Vagina (tissue), 2 donors: ENCODE measurements around the gene TULP1. TPM values are rescaled to one million over a fixed set of nuclear protein-coding genes. Genes with fewer than 3 reads are reported as not detected.

Experiments
- DNase-seq, 2 donors: peaks; one replicate each; pipeline ENCODE4 v3.0.0-alpha.2; 2017; ENCODE audit errors: extremely low spot score in 2 of 2
- H3K27ac ChIP-seq: fragments of 200-600 bp; sonication (generic); one replicate; pipeline ENCODE4 v1.5.1; 2019
- H3K27me3 ChIP-seq: fragments of 200-600 bp; sonication (generic); one replicate; pipeline ENCODE4 v1.5.1; 2019
- H3K36me3 ChIP-seq, 2 donors: fragments of 200-600 bp; sonication (generic); one replicate each; pipeline ENCODE4 v1.5.1; 2017 to 2019
- H3K4me1 ChIP-seq: fragments of 200-600 bp; sonication (generic); one replicate; pipeline ENCODE4 v1.5.1; 2019
- H3K4me3 ChIP-seq, 2 donors: fragments of 200-600 bp; sonication (generic); 1 replicate in 1 of 2; 2 replicates in 1 of 2; pipeline ENCODE4 v1.5.1; 2016 to 2019
- H3K9me3 ChIP-seq: fragments of 200-600 bp; sonication (generic); one replicate; pipeline ENCODE4 v1.5.1; 2019
- POLR2A ChIP-seq, 2 donors: fragments of 450-650 bp; IDR thresholded peaks; one replicate each; pipeline ENCODE4 v1.6.1; 2017; ENCODE audit warnings: antibody characterized with exemption in 2 of 2, mild to moderate bottlenecking in 2 of 2, moderate library complexity in 2 of 2
- POLR2AphosphoS5 ChIP-seq, 2 donors: sonication (generic); formaldehyde crosslinking; IDR thresholded peaks; one replicate each; pipeline ENCODE4 v1.9.0; 2017; ENCODE audit warnings: antibody characterized with exemption in 2 of 2, mild to moderate bottlenecking in 2 of 2, low read depth in 1 of 2; ENCODE audit not compliant: insufficient read depth in 1 of 2
- intact Hi-C: fragments of 100-400 bp; cut with DNase I; formaldehyde crosslinking; loops from one replicate; pipeline ENCODE4 v1.15.1; 2023
- total RNA-seq: library from RNA; depleted of rRNA; stranded (reverse); fragments of >200 nt; gene quantifications from one replicate; pipeline ENCODE4 v1.2.3, GENCODE V29; 2016
- TF ChIP-seq, protein P1 (sequence below), 3 experiments: fragments of 450-650 bp in 2 of 3; fragments of 200-600 bp in 1 of 3; sonication (generic) in 1 of 3; IDR thresholded peaks; one replicate each; pipeline ENCODE4 v1.5.1; 2017 to 2019; ENCODE audit warnings: antibody characterized with exemption in 3 of 3, mild to moderate bottlenecking in 2 of 3, moderate library complexity in 2 of 3

The TULP1 gene
- total RNA-seq, 1 donor from 2014 or later = not detected

DNA sequence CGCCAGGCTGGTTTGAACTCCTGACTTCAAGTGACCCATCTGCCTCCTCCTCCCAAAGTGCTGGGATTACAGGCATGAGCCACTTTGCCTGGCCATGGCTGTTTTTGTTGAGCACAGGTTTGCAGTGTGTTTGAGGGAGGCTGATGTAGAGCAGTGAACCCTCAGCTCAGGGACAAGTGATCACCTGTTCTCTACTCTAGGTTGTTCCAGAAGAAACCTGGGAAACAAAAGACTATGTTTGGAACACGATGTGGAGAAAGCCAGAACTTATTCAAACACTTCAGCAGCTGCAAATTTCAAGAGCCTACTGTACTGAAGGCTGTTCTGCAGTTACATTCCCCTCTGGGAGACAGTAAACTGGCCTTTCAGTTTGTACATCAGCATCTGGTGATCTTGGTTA, 4.7 kb downstream of the TULP1 start:
- Histone ChIP-seq H3K36me3 (no peaks in the 10 kb centered on the region), H3K27ac (no peak overlapping the region), H3K27me3 (no peaks in the 10 kb centered on the region), H3K4me3 (no peak overlapping the region), H3K9me3 (no peaks in the 10 kb centered on the region), H3K4me1 (peaks cover 22% of the 10 kb centered on the region)
- DNase-seq = no peak
- intact Hi-C loops = no loop called here
- no peak for TF ChIP-seq POLR2A (IDR thresholded peaks at IDR 0.05)
- no peak for TF ChIP-seq POLR2AphosphoS5 (IDR thresholded peaks at IDR 0.05; ENCODE audit: insufficient read depth in 1 of 2, low read depth in 1 of 2)
- TF ChIP-seq, protein P1, sequence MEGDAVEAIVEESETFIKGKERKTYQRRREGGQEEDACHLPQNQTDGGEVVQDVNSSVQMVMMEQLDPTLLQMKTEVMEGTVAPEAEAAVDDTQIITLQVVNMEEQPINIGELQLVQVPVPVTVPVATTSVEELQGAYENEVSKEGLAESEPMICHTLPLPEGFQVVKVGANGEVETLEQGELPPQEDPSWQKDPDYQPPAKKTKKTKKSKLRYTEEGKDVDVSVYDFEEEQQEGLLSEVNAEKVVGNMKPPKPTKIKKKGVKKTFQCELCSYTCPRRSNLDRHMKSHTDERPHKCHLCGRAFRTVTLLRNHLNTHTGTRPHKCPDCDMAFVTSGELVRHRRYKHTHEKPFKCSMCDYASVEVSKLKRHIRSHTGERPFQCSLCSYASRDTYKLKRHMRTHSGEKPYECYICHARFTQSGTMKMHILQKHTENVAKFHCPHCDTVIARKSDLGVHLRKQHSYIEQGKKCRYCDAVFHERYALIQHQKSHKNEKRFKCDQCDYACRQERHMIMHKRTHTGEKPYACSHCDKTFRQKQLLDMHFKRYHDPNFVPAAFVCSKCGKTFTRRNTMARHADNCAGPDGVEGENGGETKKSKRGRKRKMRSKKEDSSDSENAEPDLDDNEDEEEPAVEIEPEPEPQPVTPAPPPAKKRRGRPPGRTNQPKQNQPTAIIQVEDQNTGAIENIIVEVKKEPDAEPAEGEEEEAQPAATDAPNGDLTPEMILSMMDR (IDR thresholded peaks at IDR 0.05) = no peak

DNA sequence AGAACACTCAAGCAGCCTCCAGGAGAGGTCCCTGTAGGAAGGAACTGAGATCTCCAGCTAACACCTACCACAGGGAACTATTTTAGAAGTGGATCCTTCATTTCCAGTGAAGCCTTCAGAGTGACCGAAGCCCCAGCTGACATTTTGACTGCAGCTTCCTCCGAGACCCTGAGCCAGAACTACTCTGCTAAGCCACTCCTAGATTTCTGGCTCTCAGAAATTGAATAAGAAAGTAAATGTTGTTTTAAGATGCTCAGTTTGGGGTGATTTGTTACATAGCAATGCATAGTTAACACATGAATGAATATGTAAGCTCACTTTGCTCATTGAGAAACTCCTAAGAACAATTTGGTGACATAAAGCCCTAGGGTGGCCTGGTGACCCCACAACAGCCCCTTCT, 5.5 kb downstream of the TULP1 start:
- TF ChIP-seq POLR2AphosphoS5 (IDR thresholded peaks at IDR 0.05; ENCODE audit: insufficient read depth in 1 of 2, low read depth in 1 of 2) (no peak), POLR2A (IDR thresholded peaks at IDR 0.05) (no peak)
- TF ChIP-seq, protein P1 (IDR thresholded peaks at IDR 0.05) = no peak
- H3K36me3 ChIP-seq = no peaks in the 10 kb centered on the region
- peaks cover 21% of the 10 kb centered on the region for H3K4me1 ChIP-seq
- no peaks in the 10 kb centered on the region for H3K27me3 ChIP-seq
- no peaks in the 10 kb centered on the region for H3K9me3 ChIP-seq
- no peak overlapping the region for H3K27ac ChIP-seq
- H3K4me3 ChIP-seq = no peak overlapping the region
- no peak for DNase-seq
- intact Hi-C loops = no loop called here

GRCh38 chr6:35506536-35506935, 6.2 kb downstream of the TULP1 start:
- TF ChIP-seq POLR2A (IDR thresholded peaks at IDR 0.05) (no peak), POLR2AphosphoS5 (IDR thresholded peaks at IDR 0.05; ENCODE audit: insufficient read depth in 1 of 2, low read depth in 1 of 2) (no peak)
- TF ChIP-seq, protein P1 (IDR thresholded peaks at IDR 0.05) = no peak
- H3K27ac ChIP-seq = no peak overlapping the region
- no peak for DNase-seq
- H3K4me1 ChIP-seq = peaks cover 14% of the 10 kb centered on the region
- no peaks in the 10 kb centered on the region for H3K36me3 ChIP-seq
- no peaks in the 10 kb centered on the region for H3K27me3 ChIP-seq
- H3K9me3 ChIP-seq = no peaks in the 10 kb centered on the region
- intact Hi-C loops = no loop called here
- H3K4me3 ChIP-seq = no peak overlapping the region

DNA sequence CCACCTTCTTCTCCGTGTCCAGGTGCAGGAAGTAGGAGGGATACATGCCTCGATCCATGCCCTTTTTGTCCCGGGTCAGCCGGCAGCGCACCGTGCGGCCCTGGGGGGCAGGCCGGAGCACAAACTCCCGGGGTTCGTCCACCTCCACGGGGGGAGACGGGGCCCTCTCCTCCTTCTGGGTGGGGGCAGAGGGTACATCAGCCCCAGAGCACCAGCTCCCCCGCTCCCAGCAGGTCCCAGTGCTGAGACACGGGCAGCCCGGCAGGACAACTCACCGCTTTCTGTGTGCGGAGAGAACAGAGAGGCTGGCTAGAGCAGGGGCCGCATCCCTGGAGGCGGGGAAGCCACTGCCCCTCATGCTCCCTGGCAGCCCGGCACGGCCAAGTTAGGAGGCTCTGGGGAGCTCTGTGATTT, 6.7 kb downstream of the TULP1 start:
- Histone ChIP-seq H3K27me3 (no peaks in the 10 kb centered on the region), H3K27ac (no peak overlapping the region), H3K4me1 (peaks cover 9% of the 10 kb centered on the region), H3K4me3 (peak overlapping the region in 1 of 2 donors; percentile 5), H3K9me3 (no peaks in the 10 kb centered on the region), H3K36me3 (no peaks in the 10 kb centered on the region)
- TF ChIP-seq POLR2A (IDR thresholded peaks at IDR 0.05) (no peak), POLR2AphosphoS5 (IDR thresholded peaks at IDR 0.05; ENCODE audit: insufficient read depth in 1 of 2, low read depth in 1 of 2) (no peak)
- TF ChIP-seq, protein P1 (IDR thresholded peaks at IDR 0.05) = no peak
- intact Hi-C loops = no loop called here
- DNase-seq = no peak

- H3K4me3 ChIP-seq = no peak overlapping the region
- no peaks in the 10 kb centered on the region for H3K27me3 ChIP-seq
- DNase-seq = no peak
- peaks cover 10% of the 10 kb centered on the region for H3K4me1 ChIP-seq
- intact Hi-C loops = no loop called here
- no peaks in the 10 kb centered on the region for H3K9me3 ChIP-seq
- TF ChIP-seq POLR2A (IDR thresholded peaks at IDR 0.05) (no peak), POLR2AphosphoS5 (IDR thresholded peaks at IDR 0.05; ENCODE audit: insufficient read depth in 1 of 2, low read depth in 1 of 2) (no peak)
- TF ChIP-seq, protein P1 (IDR thresholded peaks at IDR 0.05) = no peak
- no peaks in the 10 kb centered on the region for H3K36me3 ChIP-seq
- H3K27ac ChIP-seq = no peak overlapping the region
Measured at GRCh38 chr6:35503534-35503933, 9.2 kb downstream of the TULP1 start.
